Vagina (tissue), 2 donors: ENCODE measurements around the gene MINDY3. TPM values are rescaled to one million over a fixed set of nuclear protein-coding genes. Genes with fewer than 3 reads are reported as not detected.

Experiments
- DNase-seq, 2 donors: peaks; one replicate each; pipeline ENCODE4 v3.0.0-alpha.2; 2017; ENCODE audit errors: extremely low spot score in 2 of 2
- H3K27ac ChIP-seq: fragments of 200-600 bp; sonication (generic); one replicate; pipeline ENCODE4 v1.5.1; 2019
- H3K27me3 ChIP-seq: fragments of 200-600 bp; sonication (generic); one replicate; pipeline ENCODE4 v1.5.1; 2019
- H3K36me3 ChIP-seq, 2 donors: fragments of 200-600 bp; sonication (generic); one replicate each; pipeline ENCODE4 v1.5.1; 2017 to 2019
- H3K4me1 ChIP-seq: fragments of 200-600 bp; sonication (generic); one replicate; pipeline ENCODE4 v1.5.1; 2019
- H3K4me3 ChIP-seq, 2 donors: fragments of 200-600 bp; sonication (generic); 1 replicate in 1 of 2; 2 replicates in 1 of 2; pipeline ENCODE4 v1.5.1; 2016 to 2019
- H3K9me3 ChIP-seq: fragments of 200-600 bp; sonication (generic); one replicate; pipeline ENCODE4 v1.5.1; 2019
- POLR2A ChIP-seq, 2 donors: fragments of 450-650 bp; IDR thresholded peaks; one replicate each; pipeline ENCODE4 v1.6.1; 2017; ENCODE audit warnings: antibody characterized with exemption in 2 of 2, mild to moderate bottlenecking in 2 of 2, moderate library complexity in 2 of 2
- POLR2AphosphoS5 ChIP-seq, 2 donors: sonication (generic); formaldehyde crosslinking; IDR thresholded peaks; one replicate each; pipeline ENCODE4 v1.9.0; 2017; ENCODE audit warnings: antibody characterized with exemption in 2 of 2, mild to moderate bottlenecking in 2 of 2, low read depth in 1 of 2; ENCODE audit not compliant: insufficient read depth in 1 of 2
- intact Hi-C: fragments of 100-400 bp; cut with DNase I; formaldehyde crosslinking; loops from one replicate; pipeline ENCODE4 v1.15.1; 2023
- total RNA-seq: library from RNA; depleted of rRNA; stranded (reverse); fragments of >200 nt; gene quantifications from one replicate; pipeline ENCODE4 v1.2.3, GENCODE V29; 2016
- TF ChIP-seq, protein P1 (sequence below), 3 experiments: fragments of 450-650 bp in 2 of 3; fragments of 200-600 bp in 1 of 3; sonication (generic) in 1 of 3; IDR thresholded peaks; one replicate each; pipeline ENCODE4 v1.5.1; 2017 to 2019; ENCODE audit warnings: antibody characterized with exemption in 3 of 3, mild to moderate bottlenecking in 2 of 3, moderate library complexity in 2 of 3

The MINDY3 gene
- total RNA-seq, 1 donor from 2014 or later: 25.0 TPM

DNA sequence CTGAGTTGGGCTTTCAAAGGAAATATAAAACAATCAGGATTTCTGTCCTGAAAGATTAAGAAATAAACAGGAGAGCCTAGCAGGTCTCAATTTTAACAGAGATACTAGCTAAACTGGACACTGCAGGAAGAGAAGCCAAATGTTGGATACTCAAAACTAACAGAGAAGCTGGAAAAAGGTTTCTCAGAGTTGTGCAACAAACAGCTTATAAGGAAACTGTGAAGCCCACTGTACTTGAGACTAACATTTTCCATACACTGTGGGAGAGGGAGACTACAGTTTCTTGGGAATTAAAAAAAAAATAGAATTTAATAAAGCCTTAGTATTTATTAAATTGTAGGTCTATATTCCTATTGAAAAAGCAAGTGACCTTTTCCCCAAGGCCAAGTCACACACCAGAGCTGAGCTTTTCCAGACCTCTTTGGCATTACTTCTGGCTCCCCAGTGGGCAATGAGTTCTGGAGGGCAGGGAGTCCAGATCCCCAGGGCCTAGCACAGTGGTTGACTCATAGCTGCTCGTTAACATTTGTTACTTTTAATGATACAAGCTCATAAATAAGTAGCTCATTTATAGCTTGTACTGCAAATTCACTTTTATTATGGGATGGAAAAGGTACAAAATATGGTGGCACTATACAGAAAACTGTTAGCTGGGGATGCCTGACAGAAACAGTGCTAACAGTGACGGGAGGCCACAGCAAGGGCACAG, 68.3 kb downstream of the MINDY3 start:
- peaks cover 17% of the 10 kb centered on the region for H3K4me1 ChIP-seq
- TF ChIP-seq POLR2AphosphoS5 (IDR thresholded peaks at IDR 0.05; ENCODE audit: insufficient read depth in 1 of 2, low read depth in 1 of 2): peak in 1 of 2 donors; percentile 13
- TF ChIP-seq POLR2A (IDR thresholded peaks at IDR 0.05): no peak
- TF ChIP-seq, protein P1, sequence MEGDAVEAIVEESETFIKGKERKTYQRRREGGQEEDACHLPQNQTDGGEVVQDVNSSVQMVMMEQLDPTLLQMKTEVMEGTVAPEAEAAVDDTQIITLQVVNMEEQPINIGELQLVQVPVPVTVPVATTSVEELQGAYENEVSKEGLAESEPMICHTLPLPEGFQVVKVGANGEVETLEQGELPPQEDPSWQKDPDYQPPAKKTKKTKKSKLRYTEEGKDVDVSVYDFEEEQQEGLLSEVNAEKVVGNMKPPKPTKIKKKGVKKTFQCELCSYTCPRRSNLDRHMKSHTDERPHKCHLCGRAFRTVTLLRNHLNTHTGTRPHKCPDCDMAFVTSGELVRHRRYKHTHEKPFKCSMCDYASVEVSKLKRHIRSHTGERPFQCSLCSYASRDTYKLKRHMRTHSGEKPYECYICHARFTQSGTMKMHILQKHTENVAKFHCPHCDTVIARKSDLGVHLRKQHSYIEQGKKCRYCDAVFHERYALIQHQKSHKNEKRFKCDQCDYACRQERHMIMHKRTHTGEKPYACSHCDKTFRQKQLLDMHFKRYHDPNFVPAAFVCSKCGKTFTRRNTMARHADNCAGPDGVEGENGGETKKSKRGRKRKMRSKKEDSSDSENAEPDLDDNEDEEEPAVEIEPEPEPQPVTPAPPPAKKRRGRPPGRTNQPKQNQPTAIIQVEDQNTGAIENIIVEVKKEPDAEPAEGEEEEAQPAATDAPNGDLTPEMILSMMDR (IDR thresholded peaks at IDR 0.05): no peak
- no peaks in the 10 kb centered on the region for H3K27me3 ChIP-seq
- intact Hi-C loops: no loop called here
- peaks cover 0 to 12% of the 10 kb centered on the region in 2 donors for H3K36me3 ChIP-seq
- H3K27ac ChIP-seq: peak overlapping the region; percentile 36
- no peak for DNase-seq
- no peaks in the 10 kb centered on the region for H3K9me3 ChIP-seq
- H3K4me3 ChIP-seq: no peak overlapping the region

DNA sequence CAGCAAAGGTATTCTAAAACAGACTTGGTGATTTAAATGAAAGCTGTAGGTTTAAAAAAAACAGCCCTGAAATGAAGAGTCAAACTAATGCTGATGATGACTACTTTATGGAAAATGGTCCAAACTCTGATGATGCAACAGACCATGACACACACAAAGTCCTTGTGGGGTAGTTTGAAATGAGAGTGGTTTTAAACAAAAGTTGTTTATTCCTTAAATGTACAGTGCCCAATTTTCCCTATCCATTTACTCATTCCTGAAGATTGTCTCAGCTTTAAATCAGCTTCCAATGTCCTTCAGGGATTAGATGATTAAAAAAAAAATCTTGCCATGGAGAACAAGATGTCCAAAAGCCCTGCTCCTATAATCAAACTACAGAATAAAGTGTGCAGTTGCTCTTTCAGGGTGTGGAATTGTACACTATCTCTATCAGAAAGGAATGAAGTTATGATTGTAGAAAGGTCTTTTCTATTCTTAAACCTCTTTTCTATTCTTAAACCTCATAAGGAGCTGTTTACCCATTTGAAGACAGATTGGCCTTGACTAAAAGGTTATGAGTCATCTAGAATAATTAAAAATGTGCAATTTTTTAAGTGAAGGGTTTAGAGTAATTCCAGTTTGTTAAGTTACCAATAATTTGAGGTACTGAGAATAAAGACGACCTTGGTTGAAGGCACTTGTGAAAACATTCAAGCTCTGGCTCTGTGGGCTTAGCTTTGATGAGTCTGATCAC, 70.3 kb downstream of the MINDY3 start:
- no peak overlapping the region for H3K4me3 ChIP-seq
- TF ChIP-seq, protein P1 (IDR thresholded peaks at IDR 0.05): no peak
- TF ChIP-seq POLR2AphosphoS5 (IDR thresholded peaks at IDR 0.05; ENCODE audit: insufficient read depth in 1 of 2, low read depth in 1 of 2) (peak in 1 of 2 donors; percentile 41), POLR2A (IDR thresholded peaks at IDR 0.05) (no peak)
- H3K4me1 ChIP-seq: peaks cover 17% of the 10 kb centered on the region
- peaks cover 0 to 22% of the 10 kb centered on the region in 2 donors for H3K36me3 ChIP-seq
- no peaks in the 10 kb centered on the region for H3K9me3 ChIP-seq
- no peaks in the 10 kb centered on the region for H3K27me3 ChIP-seq
- intact Hi-C loops: no loop called here
- DNase-seq: no peak
- no peak overlapping the region for H3K27ac ChIP-seq

DNA sequence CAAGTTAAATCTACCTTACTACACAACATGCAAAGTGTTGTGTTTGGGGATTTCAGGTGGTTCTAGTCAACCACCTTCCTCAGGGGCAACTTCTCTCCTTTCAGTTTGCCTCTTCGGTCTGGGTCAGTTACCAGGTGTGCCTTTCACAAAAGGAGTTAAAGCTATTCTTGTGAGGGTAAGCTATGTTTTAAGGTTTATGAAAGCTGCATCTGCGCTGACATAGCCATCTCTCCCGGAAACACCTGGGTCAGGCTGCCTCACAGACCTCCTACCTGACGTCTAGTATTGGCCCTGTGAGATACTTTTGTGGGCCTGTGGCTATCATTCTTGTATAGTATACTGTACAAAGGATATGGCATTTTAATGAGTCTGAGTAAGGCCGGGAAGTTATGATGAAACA, 72.9 kb downstream of the MINDY3 start:
- intact Hi-C loops: no loop called here
- TF ChIP-seq, protein P1 (IDR thresholded peaks at IDR 0.05): no peak
- no peak for TF ChIP-seq POLR2A (IDR thresholded peaks at IDR 0.05)
- TF ChIP-seq POLR2AphosphoS5 (IDR thresholded peaks at IDR 0.05; ENCODE audit: insufficient read depth in 1 of 2, low read depth in 1 of 2): no peak
- Histone ChIP-seq H3K4me1 (peaks cover 17% of the 10 kb centered on the region), H3K27me3 (no peaks in the 10 kb centered on the region), H3K36me3 (peaks cover 0 to 22% of the 10 kb centered on the region in 2 donors), H3K27ac (no peak overlapping the region), H3K4me3 (no peak overlapping the region), H3K9me3 (no peaks in the 10 kb centered on the region)
- DNase-seq: no peak

DNA sequence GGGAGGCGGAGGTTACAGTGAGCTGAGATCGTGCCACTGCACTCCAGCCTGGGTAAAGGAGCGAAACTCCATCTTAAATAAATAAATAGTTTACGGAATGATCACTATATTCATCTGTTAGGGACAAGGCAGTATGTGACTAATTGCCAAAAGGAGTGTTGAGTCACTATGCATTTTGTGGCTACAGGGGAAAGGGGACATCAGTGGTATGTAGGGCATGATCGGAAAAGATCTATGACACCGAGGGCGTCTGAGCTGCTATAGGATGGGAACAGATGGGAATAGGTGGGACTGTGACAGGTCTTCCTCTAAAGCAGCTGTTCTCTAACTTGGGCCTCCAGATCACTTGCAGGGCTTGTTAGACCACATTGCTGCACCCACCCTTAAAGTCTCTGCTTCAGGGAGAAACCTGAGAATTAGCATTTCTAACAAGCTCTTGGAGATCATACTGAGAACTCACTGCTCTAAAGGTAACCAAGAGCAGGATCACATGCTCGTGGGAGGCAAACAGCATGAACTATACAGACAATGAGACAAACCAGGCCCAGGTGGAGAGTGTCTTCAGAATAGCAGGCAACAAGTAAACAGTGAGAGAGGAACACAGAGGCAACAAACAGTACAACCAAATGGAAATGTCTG, 75.5 kb downstream of the MINDY3 start:
- H3K36me3 ChIP-seq: peaks cover 0 to 22% of the 10 kb centered on the region in 2 donors
- intact Hi-C loops: no loop called here
- no peak for DNase-seq
- H3K4me3 ChIP-seq: no peak overlapping the region
- no peak overlapping the region for H3K27ac ChIP-seq
- TF ChIP-seq, protein P1 (IDR thresholded peaks at IDR 0.05): no peak
- no peak for TF ChIP-seq POLR2AphosphoS5 (IDR thresholded peaks at IDR 0.05; ENCODE audit: insufficient read depth in 1 of 2, low read depth in 1 of 2)
- H3K4me1 ChIP-seq: peaks cover 7% of the 10 kb centered on the region
- no peaks in the 10 kb centered on the region for H3K27me3 ChIP-seq
- H3K9me3 ChIP-seq: no peaks in the 10 kb centered on the region
